ENCODE results near the gene ACTMAP.
"Not testable (repeated sequence)": the region's sequence is repeated elsewhere in the genome, so short reads cannot be mapped to it uniquely, and the experiment has no call there.

DNA sequence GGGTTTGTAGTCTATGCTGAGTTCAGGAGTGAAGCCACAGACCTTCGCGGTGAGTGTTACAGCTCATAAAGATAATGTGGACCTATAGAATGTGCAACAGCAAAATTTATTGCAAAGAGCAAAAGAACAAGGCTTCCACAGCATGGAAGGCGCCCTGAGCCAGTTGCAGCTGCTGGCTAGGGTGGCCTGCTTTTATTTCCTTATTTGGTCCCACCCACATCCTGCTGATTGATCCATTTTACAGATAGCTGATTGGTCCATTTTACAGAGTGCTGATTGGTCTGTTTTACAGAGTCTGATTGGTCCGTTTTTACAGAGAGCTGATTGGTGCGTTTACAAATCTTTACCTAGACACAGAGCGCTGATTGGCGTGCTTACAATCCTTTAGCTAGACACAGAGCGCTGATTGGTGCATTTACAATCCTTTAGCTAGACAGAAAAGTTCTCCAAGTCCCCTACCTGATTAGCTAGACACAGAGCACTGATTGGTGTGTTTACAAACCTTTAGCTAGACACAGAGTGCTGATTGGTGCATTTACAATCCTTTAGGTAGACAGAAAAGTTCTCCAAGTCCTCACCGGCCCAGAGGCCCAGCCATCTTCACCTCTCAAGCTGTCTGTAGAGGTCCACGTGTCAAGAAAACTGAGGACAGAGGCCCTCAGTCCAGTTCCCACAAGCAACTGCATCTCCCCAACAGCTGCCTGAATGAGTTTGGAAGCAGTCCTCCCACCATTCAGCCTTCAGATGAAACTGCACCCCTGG lies 21.0 kb upstream of the ACTMAP start:
- TF ChIP-seq, protein P1, sequence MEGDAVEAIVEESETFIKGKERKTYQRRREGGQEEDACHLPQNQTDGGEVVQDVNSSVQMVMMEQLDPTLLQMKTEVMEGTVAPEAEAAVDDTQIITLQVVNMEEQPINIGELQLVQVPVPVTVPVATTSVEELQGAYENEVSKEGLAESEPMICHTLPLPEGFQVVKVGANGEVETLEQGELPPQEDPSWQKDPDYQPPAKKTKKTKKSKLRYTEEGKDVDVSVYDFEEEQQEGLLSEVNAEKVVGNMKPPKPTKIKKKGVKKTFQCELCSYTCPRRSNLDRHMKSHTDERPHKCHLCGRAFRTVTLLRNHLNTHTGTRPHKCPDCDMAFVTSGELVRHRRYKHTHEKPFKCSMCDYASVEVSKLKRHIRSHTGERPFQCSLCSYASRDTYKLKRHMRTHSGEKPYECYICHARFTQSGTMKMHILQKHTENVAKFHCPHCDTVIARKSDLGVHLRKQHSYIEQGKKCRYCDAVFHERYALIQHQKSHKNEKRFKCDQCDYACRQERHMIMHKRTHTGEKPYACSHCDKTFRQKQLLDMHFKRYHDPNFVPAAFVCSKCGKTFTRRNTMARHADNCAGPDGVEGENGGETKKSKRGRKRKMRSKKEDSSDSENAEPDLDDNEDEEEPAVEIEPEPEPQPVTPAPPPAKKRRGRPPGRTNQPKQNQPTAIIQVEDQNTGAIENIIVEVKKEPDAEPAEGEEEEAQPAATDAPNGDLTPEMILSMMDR (conservative IDR thresholded peaks at IDR 0.05) = not testable (repeated sequence)
- TF ChIP-seq ZFX (IDR thresholded peaks at IDR 0.05) = not testable (repeated sequence)
